ENCODE measurements around the gene OIP5.
A peak's percentile ranks its signal among the peaks of the same experiment; 100 is the strongest.
"Not testable (repeated sequence)": the region's sequence is repeated elsewhere in the genome, so short reads cannot be mapped to it uniquely, and the experiment has no call there.

Gene OIP5

DNA sequence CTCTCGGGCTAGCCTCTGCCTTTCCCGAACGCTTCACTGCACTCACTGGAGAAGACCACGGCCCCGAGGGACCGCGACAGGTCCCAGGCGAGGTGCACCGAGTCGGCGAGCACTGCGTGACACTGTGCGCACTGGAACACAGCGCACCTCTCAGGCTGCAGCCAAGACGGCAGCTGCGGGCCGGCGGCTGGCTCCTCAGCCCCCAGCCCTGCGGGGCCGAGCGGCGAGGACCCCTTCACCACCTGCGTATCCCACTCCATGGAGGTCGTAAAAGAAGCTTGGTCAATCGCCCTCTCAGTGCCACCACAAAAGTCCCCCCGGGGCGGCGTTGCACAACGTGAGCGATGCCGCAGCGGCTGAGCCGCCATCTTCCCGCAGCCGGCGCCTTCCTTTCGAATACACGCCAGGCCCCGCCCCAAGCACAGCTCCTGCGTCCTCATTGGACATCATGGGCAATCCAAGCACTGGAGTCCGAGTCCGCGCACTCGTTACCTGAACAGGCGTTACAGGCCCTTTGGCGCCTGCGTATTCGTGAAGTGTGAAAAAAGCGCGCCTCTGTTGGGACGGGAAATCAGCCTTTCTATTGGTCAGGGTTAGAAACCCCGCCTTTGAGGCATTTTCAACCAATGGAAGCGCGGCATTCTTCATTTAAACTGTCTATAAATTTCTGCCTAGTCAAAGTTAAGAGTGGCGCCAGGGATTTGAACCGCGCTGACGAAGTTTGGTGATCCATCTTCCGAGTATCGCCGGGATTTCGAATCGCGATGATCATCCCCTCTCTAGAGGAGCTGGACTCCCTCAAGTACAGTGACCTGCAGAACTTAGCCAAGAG is at the start of gene OIP5, which contains the start of gene NUSAP1:
TSS of gene OIP5 (minus strand) at position 398 of the 832 bp plus-strand sequence. CDS start at position 368, 30 bp downstream.
TSS of gene NUSAP1 (plus strand) at position 688 of the 832 bp plus-strand sequence. CDS start at position 765, 77 bp downstream.
- peak; percentile 98 for DNase-seq (ENCODE audit: low spot score)

- no peak for DNase-seq (ENCODE audit: low spot score)
Measured at GRCh38 chr15:41377978-41378377, 45.6 kb upstream of the OIP5 start.

- no peak for DNase-seq (ENCODE audit: low spot score)
Measured at GRCh38 chr15:41367418-41367817, 35.0 kb upstream of the OIP5 start.

- DNase-seq (ENCODE audit: low spot score) = no peak
Measured at GRCh38 chr15:41354371-41354770, 22.0 kb upstream of the OIP5 start.

- no peak for DNase-seq (ENCODE audit: low spot score)
Measured at GRCh38 chr15:41350057-41350717, 17.8 kb upstream of the OIP5 start.

GRCh38 chr15:41347236-41347635 is 14.8 kb upstream of the OIP5 start:
- DNase-seq (ENCODE audit: low spot score) = no peak

- no peak for DNase-seq (ENCODE audit: low spot score)
Measured at GRCh38 chr15:41341519-41341918, 9.1 kb upstream of the OIP5 start.

GRCh38 chr15:41340189-41340695 is 7.9 kb upstream of the OIP5 start:
- DNase-seq (ENCODE audit: low spot score) = no peak

DNA sequence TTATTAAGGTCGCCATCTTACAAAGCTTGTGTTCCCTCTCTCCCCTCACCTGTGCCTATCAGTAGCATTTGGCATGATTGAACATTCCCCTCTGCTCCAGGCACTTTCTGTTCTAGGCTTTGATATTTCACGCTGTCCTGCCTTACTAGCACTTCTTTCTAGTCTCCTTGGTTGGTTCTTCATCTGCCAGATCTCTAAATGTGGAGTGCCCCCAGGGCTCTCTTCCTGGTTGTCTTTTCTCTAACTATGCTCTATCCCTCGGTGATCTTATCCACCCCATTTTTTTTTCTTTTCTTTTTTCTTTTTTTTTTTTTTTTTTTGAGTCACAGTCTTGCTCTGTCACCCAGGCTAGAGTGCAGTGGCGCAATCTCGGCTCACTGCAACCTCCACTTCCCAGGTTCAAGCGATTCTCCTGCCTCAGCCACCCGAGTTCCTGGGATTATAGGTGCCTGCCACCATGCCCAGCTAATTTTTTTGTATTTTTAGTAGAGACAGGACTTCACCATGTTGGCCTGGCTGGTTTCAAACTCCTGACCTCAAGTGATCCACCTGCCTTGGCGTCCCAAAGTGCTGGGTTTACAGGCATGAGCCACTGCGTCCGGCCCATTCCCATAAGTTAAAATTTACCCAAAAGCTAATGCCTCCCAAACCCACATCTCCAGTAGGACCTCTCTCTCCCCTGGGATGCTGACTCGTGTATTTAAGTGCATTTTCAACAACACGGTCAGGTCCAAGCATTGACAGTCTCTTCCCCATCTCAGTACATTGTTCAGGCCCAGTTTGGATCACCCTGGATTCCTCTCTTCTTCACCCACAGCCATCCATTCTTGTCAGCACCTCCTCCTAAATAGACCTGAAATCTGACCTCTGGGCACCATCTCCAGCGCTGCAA is 5.5 kb upstream of the OIP5 start:
- no peak for DNase-seq (ENCODE audit: low spot score)

GRCh38 chr15:41337047-41337446 is 4.7 kb upstream of the OIP5 start:
- no peak for DNase-seq (ENCODE audit: low spot score)

DNA sequence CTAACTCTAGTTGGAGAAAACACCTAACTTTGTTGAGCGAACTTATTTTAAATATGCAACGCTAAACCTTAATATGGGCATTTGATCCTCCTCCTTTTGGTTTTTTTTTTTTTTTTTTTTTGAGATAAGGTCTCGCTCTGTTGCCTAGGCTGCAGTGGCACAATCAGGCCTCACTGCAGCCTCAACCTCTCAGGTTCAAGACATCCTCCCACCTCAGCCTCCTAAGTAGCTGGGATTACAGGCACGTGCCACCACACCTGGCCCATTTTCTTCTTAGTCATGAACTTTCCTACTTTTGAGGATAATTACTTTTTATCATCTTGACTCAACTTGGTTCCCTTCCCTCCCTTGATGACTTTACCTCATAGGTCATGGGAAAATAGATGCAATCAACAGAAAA is 4.2 kb upstream of the OIP5 start:
- DNase-seq (ENCODE audit: low spot score) = no peak

GRCh38 chr15:41334293-41335120 is 2.1 kb upstream of the OIP5 start:
- no peak for DNase-seq (ENCODE audit: low spot score)

- no peak for DNase-seq (ENCODE audit: low spot score)
Measured at GRCh38 chr15:41333026-41333562, 703 bp upstream of the OIP5 start.

DNA sequence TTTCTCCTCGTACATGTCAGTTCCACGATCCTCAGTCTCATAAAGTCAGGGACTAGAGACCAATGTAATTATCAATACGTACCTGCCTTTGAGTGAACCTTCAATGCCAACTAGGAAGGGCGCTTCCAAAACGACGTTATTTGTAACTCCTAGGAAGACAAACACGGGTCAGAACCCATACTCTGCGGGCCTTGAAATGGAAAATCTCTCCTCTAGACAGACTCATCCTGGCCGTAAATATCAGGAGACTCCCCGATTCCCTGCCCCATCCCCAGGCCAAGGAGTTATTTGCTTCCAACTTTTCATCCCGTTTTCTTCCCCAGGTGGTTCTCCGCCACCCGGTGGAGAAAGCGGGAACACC is 578 bp downstream of the OIP5 start:
- no peak for DNase-seq (ENCODE audit: low spot score)

DNA sequence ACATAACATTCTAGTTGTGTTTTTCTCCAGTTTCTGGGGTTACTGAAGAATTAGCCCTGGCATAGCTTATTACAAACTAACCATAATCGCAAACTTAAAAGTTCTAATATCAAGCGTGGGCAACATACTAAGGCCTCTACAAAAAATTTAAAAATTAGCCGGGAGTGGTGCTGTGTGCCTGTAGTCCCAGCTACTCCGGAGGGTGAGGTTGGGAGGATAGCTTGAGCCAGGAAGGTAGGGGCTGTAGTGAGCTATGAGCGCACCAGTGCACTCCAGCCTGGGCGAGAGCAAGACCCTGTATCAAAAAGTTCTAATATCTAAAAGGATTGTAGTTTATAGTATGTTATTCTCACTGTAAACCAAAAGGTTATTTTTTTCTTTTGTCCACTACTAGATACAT is 1.1 kb downstream of the OIP5 start:
- DNase-seq (ENCODE audit: low spot score) = no peak

DNA sequence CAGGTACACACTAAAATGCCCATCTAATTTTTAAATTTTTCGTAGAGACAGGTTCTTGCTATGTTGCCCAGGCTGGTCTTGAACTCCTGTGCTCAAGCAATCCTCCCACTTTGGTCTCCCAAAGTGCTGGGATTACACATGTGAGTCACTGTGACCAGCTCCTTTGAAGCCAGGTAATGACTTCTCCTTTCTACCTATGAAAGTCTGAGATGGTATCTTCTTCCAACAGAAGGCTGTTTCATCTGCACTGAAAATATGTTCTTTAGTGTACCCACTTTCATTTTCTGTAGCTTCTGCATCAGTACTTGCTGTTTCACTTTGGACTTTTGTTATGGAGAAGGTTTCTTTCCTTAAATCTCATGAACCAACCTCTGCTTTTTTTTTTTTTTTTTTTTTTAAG is 8.8 kb downstream of the OIP5 start:
- DNase-seq (ENCODE audit: low spot score) = no peak

GRCh38 chr15:41320805-41321330 is 11.5 kb downstream of the OIP5 start:
- DNase-seq (ENCODE audit: low spot score) = not testable (repeated sequence)

GRCh38 chr15:41309226-41309905 is 23.0 kb downstream of the OIP5 start:
- DNase-seq (ENCODE audit: low spot score) = no peak

- DNase-seq (ENCODE audit: low spot score) = no peak
Measured at GRCh38 chr15:41307679-41308078, 24.7 kb downstream of the OIP5 start.

DNA sequence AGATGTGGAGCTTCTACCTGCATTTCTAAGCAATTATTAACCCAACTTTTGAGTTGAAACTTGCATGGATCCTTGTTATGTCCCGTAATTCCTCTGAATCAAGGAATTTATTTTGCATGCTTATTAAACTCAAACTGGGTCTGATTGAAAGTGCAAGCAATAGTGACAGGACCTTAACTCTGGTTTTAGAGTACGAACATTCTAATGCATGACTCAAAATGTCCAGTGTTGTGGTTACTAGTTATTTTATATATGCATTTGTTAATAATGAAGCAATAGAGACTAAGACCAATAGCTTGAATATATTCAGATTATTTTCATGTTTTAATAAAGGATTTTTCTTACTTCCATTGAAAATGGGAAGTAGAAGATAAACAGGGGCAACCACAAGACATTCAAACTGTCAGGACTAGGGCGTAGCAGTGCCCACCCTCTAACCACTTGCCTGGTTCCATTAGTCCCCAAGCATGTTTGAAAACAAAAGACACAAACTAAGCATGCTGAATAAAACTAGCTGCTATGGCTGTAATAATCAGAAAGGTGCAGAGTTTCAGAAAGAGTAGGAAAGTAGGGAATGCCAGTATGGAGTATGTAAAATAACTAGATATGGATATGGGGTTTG is 28.1 kb downstream of the OIP5 start:
- DNase-seq (ENCODE audit: low spot score) = no peak

Data from Ammon's horn (tissue), 1 donor.